Measurements from ENCODE around the gene PRRC2B.

The PRRC2B gene

GRCh38 chr9:131410044-131410491, 16.2 kb downstream of the PRRC2B start:
- peak; percentile 41 to 57 (median 43) for DNase-seq

DNA sequence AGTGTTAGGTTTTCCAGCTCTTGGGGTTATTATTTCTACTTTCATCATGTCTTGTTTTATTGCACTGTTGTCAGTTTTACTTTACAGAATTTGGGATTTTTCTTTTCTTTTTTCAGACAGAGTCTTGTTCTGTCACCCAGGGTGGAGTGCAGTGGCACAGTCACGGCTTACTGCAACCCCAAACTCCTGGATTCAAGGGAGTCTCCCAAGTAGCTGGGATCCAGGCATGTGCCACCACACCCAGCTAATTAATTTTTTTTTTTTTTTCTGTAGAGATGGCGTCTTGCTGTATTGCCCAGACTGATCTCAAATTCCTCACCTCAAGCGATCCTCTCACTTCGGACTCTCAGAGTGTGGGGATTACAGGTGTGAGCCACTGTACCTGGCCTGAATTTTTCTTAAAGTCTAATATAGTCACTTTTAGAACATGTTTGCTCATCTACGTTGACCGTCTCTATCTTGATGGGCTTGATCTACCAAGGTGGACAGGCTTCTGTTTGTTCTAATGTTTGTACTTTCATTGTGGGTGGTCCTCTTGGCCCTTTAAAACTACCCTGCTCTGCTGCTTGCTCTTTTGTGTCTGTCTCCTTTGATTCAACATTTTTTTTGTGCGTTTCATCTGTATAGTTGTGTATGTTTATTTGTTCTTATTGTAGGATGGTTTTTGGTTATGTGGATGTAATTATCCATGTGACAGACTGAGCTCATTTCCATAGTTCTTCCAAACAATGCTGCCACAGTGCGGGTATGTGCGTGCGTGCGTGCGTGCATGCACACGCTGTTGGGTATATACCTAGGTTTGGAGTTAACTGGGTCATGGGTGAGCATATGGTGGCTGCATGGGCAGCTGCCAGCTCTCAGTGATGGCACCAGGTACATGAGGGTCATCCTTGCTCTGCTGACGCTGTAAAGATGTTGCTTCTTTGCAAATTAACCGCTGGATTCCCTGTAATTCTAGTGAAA, 18.1 kb downstream of the PRRC2B start:
- DNase-seq: no peak

GRCh38 chr9:131416509-131416908, 22.6 kb downstream of the PRRC2B start:
- DNase-seq: no peak

GRCh38 chr9:131417264-131418142, 23.6 kb downstream of the PRRC2B start:
- no peak for DNase-seq

DNA sequence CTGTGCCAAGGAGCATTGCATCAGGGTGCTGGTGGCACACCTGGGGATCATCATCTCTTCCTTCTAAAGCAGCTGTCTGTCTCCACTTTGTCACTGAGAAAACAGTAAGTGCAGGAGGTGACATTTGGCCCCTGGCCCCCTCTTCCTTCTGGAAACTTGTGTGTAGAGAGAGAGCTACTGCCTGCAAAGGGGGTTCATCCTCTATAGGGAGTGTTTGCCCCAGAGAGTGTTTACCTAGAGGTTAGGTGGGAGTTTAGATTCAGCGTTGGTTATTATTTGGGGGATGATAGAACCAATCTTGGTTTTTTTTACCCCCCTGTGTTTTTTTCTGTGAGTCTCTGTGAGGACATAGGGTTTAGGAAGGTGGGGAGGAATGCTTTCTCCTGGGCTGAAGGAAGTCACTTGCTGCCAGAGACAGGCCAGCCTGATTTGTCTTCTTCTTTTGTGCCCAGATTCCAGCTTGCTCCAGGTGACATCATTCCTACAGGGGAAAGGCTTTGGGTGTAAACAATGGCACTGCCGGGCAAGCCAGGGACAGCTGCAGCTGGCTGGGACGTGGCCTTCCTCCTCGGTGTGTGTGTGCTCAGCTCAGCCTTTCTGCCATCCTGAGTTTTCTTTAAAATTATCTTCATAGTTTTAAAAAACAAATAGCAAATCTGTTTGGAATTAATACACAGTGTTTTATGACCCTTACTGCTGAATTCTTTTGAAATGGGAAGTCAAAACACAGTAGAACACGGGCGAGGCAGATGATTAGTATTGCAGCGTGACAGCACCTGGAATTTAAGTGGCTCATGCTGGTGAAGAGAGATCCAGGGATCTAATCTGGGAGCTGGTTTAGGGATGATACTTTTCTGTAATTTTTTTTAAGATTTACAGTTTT, 24.5 kb downstream of the PRRC2B start:
- DNase-seq: no peak

DNA sequence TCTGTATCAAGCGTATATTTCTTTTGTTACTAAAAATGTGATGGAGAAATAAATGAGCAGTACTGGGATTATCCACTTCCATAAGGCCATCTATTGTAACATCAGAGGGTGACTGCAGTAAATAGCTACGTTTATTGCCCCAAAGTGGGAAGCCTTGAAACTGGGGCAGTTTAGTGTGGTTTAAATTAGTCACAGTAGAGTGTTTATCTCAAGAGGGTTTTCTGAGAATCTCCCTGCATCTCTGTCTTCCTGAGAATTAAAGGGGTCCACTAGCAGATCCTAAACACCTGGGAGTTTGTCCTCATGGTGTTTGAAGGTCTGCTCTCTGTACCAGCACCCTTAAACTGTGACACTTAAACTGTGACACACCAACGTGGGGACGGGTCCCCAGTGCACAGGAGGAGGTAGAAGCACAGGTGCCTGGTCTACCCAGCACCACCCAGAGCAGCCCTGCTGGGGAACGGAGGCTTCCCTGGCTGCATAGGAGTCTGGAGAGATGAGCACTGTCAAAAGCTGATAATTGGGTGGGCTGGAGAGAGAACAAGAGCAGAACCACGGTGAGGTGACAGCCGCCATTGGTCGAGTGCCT, 25.2 kb downstream of the PRRC2B start:
- no peak for DNase-seq

DNA sequence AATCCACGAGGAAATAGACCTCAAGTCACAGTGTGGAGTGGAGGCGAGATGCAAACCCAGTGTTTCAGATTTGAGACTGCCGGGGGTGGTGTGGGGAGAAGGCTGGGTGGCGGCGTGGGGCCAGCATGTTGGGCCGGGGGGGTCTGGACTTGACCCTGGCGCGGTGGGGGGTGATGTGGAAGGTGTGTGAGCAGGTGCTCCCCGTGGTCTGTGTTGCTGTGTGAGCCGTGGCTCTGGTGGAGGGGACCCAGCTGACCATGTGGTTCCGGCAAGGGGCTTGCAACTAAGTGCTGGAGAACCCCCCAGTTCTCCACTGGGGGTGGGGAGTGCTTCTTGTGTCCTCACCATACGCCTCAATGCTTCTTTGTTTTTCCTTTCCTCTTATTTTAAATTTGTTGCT, 25.8 kb downstream of the PRRC2B start:
- no peak for DNase-seq

- no peak for DNase-seq
Measured at GRCh38 chr9:131420980-131421624, 27.2 kb downstream of the PRRC2B start.

DNA sequence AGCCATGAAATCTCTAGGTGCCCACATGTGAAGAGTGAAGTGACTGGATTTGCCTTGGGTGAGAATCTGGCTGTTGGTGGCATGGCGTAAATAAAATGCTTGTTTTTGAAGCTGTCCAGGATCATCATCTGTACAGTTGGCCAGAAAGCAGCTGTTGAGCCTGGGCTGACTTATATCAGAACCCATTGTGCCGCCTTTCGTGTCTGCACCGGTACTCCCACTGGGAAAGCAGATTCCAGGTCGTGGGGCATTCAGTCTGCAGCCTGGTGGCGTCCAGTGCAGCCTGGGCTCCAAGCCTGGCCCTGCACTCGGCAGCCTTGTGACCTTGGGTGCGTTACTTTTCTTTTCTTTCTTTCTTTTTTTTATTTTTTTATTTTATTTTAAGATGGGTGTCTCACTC, 27.8 kb downstream of the PRRC2B start:
- DNase-seq: no peak

DNA sequence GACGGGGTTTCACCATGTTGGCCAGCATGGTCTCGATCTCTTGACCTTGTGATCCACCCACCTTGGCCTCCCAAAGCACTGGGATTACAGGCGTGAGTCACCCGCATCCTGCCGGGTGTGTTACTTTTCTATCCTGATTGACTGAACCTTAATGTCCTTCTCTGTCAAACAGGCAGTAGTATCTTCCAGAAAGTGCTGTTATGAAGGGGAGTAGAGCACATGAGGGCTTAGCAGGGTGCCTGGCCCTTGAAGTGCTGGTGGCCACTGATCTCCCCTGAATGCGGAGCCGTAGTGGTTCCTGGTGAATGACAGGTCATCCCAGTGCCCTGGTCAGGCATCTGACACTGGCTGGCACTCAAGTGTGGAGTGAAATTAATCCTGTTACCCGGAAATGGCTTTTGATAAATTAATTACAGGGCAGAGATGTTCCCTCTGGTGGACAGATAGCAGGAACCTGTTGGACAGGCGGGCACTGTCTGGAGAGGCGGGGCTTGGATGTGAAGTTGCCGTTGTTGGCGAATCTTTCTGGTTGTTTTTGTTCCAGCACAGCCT, 28.4 kb downstream of the PRRC2B start:
- peak in 1 of 3 donors; percentile 18 for DNase-seq

- no peak for DNase-seq
Measured at GRCh38 chr9:131423171-131423581, 29.3 kb downstream of the PRRC2B start.

- DNase-seq: no peak
Measured at GRCh38 chr9:131426545-131426944, 32.7 kb downstream of the PRRC2B start.

DNA sequence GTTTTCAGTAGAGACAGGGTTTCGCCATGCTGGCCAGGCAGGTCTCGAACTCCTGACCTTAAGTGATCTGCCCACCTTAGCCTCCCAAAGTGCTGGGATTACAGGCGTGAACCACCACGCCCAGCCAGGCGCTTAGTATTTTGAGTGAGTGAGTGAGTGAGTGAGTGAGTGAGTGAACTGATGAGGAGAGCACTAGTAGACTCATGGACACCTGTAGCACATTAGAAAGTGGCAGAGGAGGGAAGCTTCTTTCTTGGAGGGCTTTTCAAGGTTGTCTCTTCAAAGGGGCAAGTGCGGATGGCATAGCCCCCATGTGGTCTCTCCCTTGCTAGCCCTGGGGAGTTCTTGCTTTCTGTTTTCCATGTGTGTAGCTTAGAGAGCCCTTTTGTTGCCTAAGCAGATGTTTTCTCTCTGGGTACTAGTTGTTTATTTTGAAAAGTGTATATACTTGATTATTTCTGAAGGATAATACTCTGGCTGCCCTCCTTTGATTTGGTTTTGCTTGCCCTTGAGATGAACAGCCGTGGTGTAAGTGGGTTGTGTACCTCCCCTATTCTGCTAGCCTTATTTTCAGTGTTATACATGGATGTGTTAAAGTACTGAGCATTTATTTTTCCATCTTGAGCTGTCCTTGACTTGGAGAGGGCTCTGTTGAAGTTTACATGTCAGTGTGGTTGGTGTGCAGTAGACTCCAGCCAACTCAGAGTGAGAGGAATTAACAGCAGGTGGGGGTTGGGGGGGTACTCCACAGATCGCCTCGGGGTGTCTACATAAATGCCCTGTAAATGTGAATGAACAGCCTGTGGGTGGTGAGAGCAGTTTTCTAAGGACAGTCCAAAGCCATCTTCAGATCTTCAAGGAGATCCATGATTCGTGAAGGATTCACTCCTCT, 35.5 kb downstream of the PRRC2B start:
- no peak for DNase-seq

DNA sequence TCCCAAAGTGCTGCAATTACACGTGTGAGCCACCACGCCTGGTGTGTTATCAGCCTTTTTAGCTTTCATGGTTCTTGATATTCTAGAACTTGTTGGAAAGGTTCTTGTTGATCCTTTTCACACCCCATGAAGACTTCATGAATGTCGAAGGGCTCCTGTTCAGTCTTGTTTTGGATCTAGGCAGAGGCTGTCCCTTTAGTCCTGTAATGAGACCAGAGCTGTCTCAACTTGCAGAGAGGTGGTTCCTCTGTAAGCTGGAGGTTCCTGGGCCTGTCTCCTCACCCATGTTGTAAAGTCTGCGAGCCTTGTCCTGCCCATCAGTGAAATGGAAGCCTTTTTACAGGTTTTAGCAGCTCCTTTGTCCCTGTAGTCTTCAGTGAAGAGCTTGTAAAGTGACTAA, 38.2 kb downstream of the PRRC2B start:
- no peak for DNase-seq

DNA sequence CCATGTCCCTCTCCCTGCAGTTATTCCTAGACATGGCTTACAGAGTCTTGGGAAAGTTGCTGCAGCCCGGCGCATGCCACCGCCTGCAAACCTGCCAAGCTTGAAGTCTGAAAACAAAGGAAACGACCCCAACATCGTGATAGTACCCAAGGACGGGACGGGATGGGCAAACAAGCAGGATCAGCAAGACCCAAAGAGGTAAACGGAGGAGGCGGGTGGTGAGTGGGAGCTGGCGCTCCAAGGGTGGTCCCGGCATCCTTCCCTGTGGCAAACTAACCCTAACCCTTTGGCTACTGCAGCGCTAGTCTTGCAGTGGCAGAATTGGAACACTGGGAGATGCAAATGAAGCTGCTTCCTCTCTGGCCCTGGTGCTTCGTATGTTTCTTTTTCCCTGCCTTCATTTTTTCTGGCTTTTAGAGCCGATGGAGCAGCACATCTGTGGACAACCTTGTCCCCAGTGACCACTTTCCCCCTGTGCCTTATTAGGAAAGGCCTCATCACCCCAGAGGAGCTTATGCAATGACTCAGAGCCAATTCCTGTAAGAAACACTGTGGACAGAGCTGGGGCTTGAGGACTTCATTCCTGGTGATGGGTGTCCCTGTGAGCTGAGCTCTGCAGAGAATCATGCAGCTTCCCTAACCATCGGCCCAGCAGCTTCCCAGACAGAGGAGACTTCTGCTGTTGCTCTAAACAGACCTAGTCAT, 38.9 kb downstream of the PRRC2B start:
- peak in 1 of 3 donors; percentile 13 for DNase-seq

GRCh38 chr9:131433302-131433854, 39.5 kb downstream of the PRRC2B start:
- DNase-seq: no peak

GRCh38 chr9:131434673-131435072, 40.8 kb downstream of the PRRC2B start:
- no peak for DNase-seq

DNA sequence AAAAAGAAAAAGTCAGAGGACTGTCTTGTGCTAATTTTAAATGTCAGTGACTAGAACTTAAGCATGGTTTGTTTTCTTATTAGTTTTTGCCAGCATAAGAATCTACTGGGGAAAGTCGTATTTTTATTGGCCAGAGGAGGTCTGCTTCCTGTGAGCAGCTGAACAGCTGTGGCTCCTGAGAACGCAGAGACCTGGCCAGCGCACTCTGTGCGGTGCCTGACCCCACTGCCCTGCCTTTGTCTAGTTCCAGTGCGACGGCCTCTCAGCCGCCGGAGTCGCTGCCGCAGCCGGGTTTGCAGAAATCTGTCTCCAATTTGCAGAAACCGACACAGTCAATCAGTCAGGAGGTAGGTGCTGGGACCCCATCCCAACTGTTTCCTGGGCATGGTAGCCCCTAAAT, 42.5 kb downstream of the PRRC2B start:
- no peak for DNase-seq

- DNase-seq: no peak
Measured at GRCh38 chr9:131436865-131437271, 43.0 kb downstream of the PRRC2B start.
